Bone marrow (tissue), 2 donors: Measurements from ENCODE around the gene SRRM3.
A peak's percentile ranks its signal among the peaks of the same experiment; 100 is the strongest.
"Not testable (repeated sequence)": the region's sequence is repeated elsewhere in the genome, so short reads cannot be mapped to it uniquely, and the experiment has no call there.

Source experiments
- DNase-seq, 2 donors: peaks; one replicate each; lab custom pipeline; 2025; lab: John Stamatoyannopoulos, UW

SRRM3 gene

GRCh38 chr7:76265299-76265698, 63.6 kb downstream of the SRRM3 start:
- DNase-seq, result no peak

DNA sequence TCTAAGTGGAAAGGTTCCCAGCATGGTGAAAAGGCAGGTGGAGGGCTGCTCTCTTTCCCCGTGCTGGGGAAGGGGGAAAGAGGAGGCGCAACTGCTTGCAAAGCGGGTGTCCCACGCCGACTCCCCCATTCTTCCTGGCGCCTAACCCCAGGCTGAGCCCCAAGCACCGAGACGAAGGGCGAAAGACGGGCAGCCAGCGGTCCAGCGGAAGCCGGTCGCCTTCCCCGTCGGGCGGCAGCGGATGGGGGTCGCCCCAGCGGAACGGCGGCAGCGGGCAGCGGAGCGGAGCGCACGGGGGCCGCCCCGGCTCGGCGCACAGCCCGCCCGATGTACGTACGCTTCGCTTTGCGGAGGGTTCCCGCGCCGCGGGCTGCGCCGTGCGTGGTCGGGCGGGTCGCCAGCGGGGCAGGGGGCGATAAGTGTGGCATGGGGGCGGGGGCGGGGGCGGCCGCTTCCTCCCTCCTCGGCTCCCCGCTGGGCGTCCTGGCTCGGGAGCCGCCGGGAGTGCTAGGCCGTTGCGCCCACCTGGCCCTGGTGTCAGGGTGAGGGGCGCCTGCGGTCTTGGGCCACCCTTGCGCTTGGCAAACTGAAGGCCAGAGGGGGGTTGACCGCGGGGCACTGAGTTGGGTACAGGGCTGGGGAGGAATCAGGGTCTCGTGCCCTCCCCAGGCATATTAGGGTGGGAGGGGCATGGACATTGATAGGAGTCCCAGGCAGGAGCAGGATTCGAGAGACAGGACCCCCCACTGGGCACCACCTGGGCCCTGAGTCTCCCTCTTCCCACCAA, 65.6 kb downstream of the SRRM3 start:
- DNase-seq, result no peak

GRCh38 chr7:76267894-76268183, 66.1 kb downstream of the SRRM3 start:
- DNase-seq, result no peak

- DNase-seq, result no peak
These were observed 66.7 kb downstream of the SRRM3 start for GRCh38 chr7:76268376-76268775.

DNA sequence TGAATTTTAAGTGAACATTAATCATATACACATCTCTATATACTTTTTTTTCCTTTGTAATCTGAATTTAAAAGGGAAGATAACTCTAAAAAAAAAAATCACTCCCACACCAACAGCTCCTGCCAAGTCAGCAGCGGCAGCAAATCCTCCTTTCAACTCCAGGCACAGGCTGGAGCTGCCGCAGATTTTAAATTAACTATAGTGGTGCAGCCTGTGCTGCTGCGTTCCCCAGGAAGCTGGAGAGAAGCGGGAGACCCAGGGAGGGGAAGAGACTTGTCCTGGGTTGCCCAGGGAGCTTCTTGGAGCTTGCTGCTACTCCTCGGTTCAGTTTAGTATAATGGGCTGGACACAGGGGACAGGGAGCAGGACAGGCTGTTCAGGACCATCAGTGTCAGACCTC, 68.2 kb downstream of the SRRM3 start:
- DNase-seq, result no peak

GRCh38 chr7:76271384-76271783, 69.7 kb downstream of the SRRM3 start:
- DNase-seq, result not testable (repeated sequence)

DNA sequence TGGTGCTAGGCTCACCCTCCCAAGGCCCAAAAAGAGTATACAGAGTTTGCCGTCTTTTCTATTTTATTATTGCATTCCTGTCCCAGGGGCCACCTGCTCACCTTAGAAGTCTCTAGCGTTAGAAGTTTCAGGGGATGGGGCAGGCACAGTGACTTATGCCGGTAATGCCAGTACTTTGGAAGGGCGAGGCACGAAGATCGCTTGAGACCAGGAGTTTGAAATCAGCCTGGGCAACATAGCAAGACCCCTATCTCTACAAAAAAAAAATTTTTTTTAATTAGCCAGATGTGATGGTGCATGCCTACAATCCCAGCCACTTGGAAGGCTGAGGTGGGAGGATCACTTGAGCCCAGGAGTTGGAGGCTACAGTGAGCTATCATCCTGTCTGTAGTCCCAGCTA, 70.4 kb downstream of the SRRM3 start:
- no peak for DNase-seq

DNA sequence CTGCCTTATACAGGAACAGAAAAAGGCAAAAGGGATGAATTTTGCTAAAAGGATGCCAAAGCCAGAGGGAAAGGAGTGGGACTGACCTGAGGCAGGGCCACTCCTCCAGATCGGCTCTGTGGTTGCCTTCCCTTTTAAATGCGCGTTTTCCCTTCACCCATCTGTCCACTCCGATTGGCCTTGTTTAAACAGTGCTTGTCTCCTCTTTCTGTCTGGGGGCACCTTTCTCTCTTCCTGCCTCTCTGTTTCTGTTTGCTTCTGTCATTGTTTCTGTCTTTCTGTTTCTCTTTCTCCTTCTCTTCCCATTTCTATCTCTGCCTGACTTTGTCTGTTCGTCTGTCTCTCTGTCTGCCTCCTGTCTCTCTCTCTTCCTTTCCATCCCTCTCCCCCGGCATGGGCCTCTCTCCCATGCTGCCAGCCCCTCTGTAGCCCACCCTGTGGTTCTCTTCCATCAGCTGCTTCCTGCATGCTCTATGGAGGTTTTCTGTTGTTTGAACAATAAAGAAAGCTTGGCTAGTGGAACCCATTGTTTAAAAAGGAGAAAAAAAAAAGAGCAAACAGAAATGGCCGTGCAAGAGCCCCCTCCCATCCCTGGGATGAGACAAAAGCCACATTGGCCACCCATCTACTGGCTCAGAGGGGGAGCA, 71.3 kb downstream of the SRRM3 start:
- DNase-seq, result no peak

- DNase-seq, result no peak
These were observed 71.8 kb downstream of the SRRM3 start for GRCh38 chr7:76273503-76273902.

- DNase-seq, result no peak
These were observed 76.8 kb downstream of the SRRM3 start for GRCh38 chr7:76278540-76278939.

- DNase-seq, result no peak
These were observed 78.7 kb downstream of the SRRM3 start for GRCh38 chr7:76280408-76280807.

DNA sequence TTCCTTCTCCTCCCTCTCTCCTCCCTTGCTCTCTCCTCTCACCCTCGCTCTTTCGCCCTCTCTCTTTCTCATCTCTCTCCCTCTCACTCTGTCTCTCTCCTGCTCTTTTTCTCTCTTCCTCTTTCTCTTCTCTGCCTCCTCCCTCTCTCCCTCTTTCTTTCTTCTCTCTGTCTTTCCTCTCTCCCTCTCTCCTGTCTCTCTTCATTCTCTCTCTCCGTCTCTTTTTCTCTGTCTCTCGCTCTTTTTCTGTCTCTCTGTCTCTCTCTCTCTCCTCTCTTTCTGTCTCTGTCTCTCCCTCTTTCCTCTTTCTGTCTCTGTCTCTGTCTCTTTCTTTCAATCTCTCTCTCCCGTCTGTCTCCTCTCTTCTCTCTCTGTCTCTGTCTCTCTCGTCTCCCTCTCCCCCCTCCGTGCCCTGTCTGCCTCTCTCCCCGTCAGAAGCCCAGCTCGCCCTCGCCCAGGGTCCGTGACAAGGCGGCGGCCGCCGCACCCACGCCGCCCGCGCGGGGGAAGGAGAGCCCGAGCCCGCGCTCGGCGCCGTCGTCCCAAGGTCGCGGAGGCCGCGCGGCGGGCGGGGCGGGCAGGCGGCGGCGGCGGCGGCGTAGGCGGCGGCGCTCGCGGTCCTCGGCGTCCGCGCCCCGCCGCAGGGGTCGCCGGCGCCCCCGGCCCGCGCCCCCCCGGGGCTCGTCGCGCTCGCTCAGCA, 79.5 kb downstream of the SRRM3 start:
- DNase-seq, result no peak

DNA sequence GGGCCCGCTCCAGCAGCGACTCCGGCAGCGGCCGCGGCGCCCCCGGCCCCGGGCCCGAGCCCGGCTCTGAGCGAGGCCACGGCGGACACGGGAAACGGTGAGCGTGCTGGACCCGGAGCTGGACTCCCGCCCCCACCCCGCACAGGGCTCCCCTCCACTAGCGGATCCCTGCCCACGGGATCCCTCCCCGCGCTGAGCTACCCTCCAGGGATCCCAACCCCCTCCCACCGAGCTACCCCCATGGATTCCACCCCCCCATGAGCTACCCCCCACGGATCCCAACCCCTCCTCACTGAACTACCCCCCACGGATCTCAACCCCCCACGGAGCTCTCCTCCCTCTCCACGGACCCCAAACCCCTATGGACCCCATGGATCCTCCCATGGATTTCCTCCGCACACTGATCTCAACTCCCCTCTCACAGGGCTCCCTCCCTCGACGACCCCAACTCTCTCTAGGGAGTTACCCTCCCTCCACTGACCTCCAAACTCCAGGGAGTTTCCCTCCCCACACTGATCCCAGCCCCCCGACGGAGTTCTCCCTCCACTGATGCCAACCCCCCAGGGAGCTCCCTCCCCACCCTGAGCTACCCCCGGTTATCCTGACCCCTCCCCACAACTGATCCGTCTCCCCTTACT, 80.1 kb downstream of the SRRM3 start:
- no peak for DNase-seq

- peak in 1 of 2 donors; percentile 8 for DNase-seq
These were observed 80.9 kb downstream of the SRRM3 start for GRCh38 chr7:76282344-76283253.

- no peak for DNase-seq
These were observed 81.8 kb downstream of the SRRM3 start for GRCh38 chr7:76283254-76284159.

GRCh38 chr7:76285604-76286374, 84.1 kb downstream of the SRRM3 start:
- no peak for DNase-seq

DNA sequence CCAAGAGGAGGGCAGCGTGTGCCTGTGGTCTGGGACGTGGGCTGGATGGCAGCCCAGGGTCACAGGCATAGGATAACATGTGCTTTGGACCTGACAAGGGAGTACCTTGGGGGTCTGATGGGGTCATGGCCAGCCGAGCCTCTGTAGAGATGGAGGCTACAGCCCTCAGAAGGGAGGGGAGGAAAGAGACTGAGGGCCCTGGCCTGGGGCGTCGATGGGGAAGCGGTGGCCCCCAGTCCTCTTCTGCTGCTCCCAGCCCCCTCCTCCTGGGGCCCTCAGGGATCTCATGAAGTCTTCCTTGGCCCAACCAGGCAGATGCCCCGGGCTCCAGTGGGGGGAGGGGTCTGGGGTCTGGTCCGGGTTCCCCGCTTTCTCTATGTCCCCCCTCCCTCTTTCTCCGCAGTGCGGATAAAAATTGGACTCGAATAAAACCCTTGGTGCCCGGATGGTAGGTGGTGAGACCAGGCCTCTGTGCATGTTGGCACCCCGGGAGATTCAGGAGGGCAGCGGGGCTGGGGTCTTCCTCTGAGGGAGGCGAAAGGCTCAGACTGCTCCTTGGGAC, 85.2 kb downstream of the SRRM3 start:
- DNase-seq, result no peak

DNA sequence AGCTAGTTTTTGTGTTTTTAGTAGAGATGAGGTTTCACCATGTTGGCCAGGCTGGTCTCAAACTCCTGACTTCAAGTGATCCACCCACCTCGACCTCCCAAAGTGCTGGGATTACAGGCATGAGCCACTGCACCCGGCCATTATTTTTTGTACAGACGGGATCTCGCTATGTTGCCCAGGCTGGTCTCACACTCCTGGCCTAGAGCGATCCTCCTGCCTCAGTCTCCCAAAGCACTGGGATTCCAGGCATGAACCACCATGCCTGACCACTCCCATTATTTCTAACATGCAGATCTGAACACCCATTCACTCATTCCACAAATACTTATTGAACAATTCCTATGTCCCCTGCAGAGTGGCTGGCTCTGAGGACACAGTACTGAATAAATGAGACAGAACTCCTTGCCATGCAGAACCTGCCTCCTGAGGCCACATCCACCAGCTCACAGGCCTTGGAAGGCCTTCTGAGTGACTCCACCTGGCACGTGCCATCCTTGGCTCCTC, 89.2 kb downstream of the SRRM3 start:
- not testable (repeated sequence) for DNase-seq
